ENCODE data around the gene NUFIP2.

GRCh38 chr17:29292992-29293889 is 707 bp downstream of the NUFIP2 start:
- TF ChIP-seq POLR2AphosphoS5 (IDR thresholded peaks at IDR 0.05; ENCODE audit: borderline replicate concordance, low read depth, low read length) (no peak), EZH2 (IDR thresholded peaks at IDR 0.05) (no peak)

All from SK-N-MC (cell line).